HG03469 (cell line): ENCODE data around the gene CCL2.

Source experiments
- ATAC-seq: cut with Tn5 transposase; IDR thresholded peaks from one replicate; pipeline ENCODE4 v1.9.1; 2021; ENCODE audit warnings: mild to moderate bottlenecking, moderate library complexity, moderate number of reproducible peaks; ENCODE audit not compliant: unreplicated experiment

The CCL2 gene

GRCh38 chr17:34261568-34262337 is 6.7 kb downstream of the CCL2 start:
- ATAC-seq: no peak

GRCh38 chr17:34265711-34266110 is 10.6 kb downstream of the CCL2 start:
- ATAC-seq: no peak

- no peak for ATAC-seq
These were observed 14.9 kb downstream of the CCL2 start, which contains the start of gene CCL7 for GRCh38 chr17:34269969-34270368. Gene CCL7 (plus strand): TSS chr17:34270221. CDS start chr17:34270291, 70 bp downstream.

GRCh38 chr17:34275881-34276280 is 20.8 kb downstream of the CCL2 start:
- ATAC-seq: no peak

- ATAC-seq: no peak
These were observed 21.7 kb downstream of the CCL2 start for GRCh38 chr17:34276826-34277225.

- ATAC-seq: no peak
These were observed 28.5 kb downstream of the CCL2 start for GRCh38 chr17:34283571-34283970.

GRCh38 chr17:34285286-34285792 is 30.3 kb downstream of the CCL2 start, which contains the start of gene CCL11:
Gene CCL11 (plus strand): TSS chr17:34285742. CDS start chr17:34285809, 67 bp downstream.
- ATAC-seq: no peak

- no peak for ATAC-seq
These were observed 32.8 kb downstream of the CCL2 start for GRCh38 chr17:34287875-34288274.

GRCh38 chr17:34290586-34290985 is 35.5 kb downstream of the CCL2 start:
- ATAC-seq: no peak

- no peak for ATAC-seq
These were observed 36.8 kb downstream of the CCL2 start for GRCh38 chr17:34291721-34292348.

GRCh38 chr17:34299027-34299426 is 43.9 kb downstream of the CCL2 start:
- no peak for ATAC-seq

GRCh38 chr17:34299956-34300577 is 45.0 kb downstream of the CCL2 start:
- ATAC-seq: no peak

- no peak for ATAC-seq
These were observed 45.7 kb downstream of the CCL2 start for GRCh38 chr17:34300652-34301370.

GRCh38 chr17:34301986-34302385 is 46.9 kb downstream of the CCL2 start:
- no peak for ATAC-seq

GRCh38 chr17:34302636-34303035 is 47.6 kb downstream of the CCL2 start:
- ATAC-seq: no peak

- no peak for ATAC-seq
These were observed 48.5 kb downstream of the CCL2 start for GRCh38 chr17:34303606-34304005.

GRCh38 chr17:34305061-34305460 is 50.0 kb downstream of the CCL2 start:
- ATAC-seq: no peak

GRCh38 chr17:34305606-34306005 is 50.5 kb downstream of the CCL2 start:
- no peak for ATAC-seq

- no peak for ATAC-seq
These were observed 51.4 kb downstream of the CCL2 start for GRCh38 chr17:34306466-34306865.
